ENCODE data around the gene SHANK2. TPM values are rescaled to one million over a fixed set of nuclear protein-coding genes. Genes with fewer than 3 reads are reported as not detected.
A peak's percentile ranks its signal among the peaks of the same experiment; 100 is the strongest.

Gene SHANK2
- polyA plus RNA-seq, result 10 to 100 TPM in 1 of 4 donors, 1 to 10 TPM in 3; 2.2 to 15.3 (median 3.8) TPM
- long read RNA-seq, donor 1, full-length matches to known transcripts, result 11 of 16 reads
- long read RNA-seq, donor 1, partial matches to known transcripts, result 5 of 16 reads
- long read RNA-seq, donor 1, other reads (novel, unspliced or antisense), result 0 of 16 reads
- long read RNA-seq, donor 2, full-length matches to known transcripts, result 3 of 3 reads
- long read RNA-seq, donor 2, partial matches to known transcripts, result 0 of 3 reads
- long read RNA-seq, donor 2, other reads (novel, unspliced or antisense), result 0 of 3 reads
- long read RNA-seq, donor 3, full-length matches to known transcripts, result 9 of 9 reads
- long read RNA-seq, donor 3, partial matches to known transcripts, result 0 of 9 reads
- long read RNA-seq, donor 3, other reads (novel, unspliced or antisense), result 0 of 9 reads
- long read RNA-seq, donor 4, full-length matches to known transcripts, result 1 of 1 reads
- long read RNA-seq, donor 4, partial matches to known transcripts, result 0 of 1 reads
- long read RNA-seq, donor 4, other reads (novel, unspliced or antisense), result 0 of 1 reads
- long read RNA-seq, donor 5, full-length matches to known transcripts, result 3 of 3 reads
- long read RNA-seq, donor 5, partial matches to known transcripts, result 0 of 3 reads
- long read RNA-seq, donor 5, other reads (novel, unspliced or antisense), result 0 of 3 reads
- long read RNA-seq, donor 6, full-length matches to known transcripts, result 1 of 1 reads
- long read RNA-seq, donor 6, partial matches to known transcripts, result 0 of 1 reads
- long read RNA-seq, donor 6, other reads (novel, unspliced or antisense), result 0 of 1 reads
- long read RNA-seq, donor 7, result 0 reads
- long read RNA-seq, donor 8, result 0 reads
- long read RNA-seq, donor 9, full-length matches to known transcripts, result 3 of 3 reads
- long read RNA-seq, donor 9, partial matches to known transcripts, result 0 of 3 reads
- long read RNA-seq, donor 9, other reads (novel, unspliced or antisense), result 0 of 3 reads
- long read RNA-seq, donor 10, full-length matches to known transcripts, result 9 of 9 reads
- long read RNA-seq, donor 10, partial matches to known transcripts, result 0 of 9 reads
- long read RNA-seq, donor 10, other reads (novel, unspliced or antisense), result 0 of 9 reads

DNA sequence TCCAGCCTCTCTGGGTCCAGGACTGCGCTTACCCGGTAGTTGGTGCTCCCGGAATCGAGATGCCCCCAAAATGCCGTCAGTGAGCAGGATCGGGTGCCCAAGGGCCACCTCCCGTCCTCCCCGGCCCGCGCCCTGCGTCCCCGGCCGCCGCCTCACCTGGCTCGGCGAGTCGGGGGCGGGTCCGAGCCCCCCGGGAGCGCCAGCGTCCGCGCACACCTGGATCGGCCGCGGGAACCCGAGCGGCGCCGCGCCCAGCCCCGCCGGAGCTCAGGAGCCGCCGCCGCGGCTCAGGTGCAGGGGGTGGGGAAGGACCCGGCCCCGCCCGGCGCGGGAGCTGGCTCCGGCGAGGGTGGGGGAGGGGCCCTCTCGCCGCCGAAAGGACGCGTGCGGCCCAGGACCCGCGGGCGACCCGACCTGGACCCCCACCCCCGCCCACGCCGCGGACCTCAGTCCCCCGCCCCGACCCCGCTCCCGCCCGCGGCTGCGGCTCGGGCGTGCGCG, at the start of gene SHANK2:
Gene SHANK2, minus strand, starts transcription at position 309 of the 501 bp plus-strand sequence. CDS start 105,251 bp downstream, outside the sequence.
- Histone ChIP-seq H3K27me3 (ENCODE audit: control insufficient read depth in 3 of 3, insufficient read depth in 3 of 3, low read length in 3 of 3) (peaks cover 0 to 6% (median 5%) of the 10 kb centered on the region in 3 donors), H3K27ac (ENCODE audit: low read depth in 1 of 3, low read length in 2 of 3) (peak within 1 kb of the TSS; percentile 74 to 92 (median 76)), H3K9me3 (ENCODE audit: control insufficient read depth in 2 of 2, insufficient read depth in 1 of 2, low read depth in 1 of 2, low read length in 1 of 2) (no peaks in the 10 kb centered on the region), H3K36me3 (ENCODE audit: control insufficient read depth in 3 of 3, insufficient read depth in 2 of 3, low read depth in 1 of 3, low read length in 3 of 3) (peaks cover 0 to 16% (median 0%) of the 10 kb centered on the region in 3 donors), H3K4me3 (ENCODE audit: low read depth in 1 of 3, low read length in 3 of 3) (peak within 1 kb of the TSS; percentile 56 to 80 (median 80)), H3K4me1 (ENCODE audit: control insufficient read depth in 3 of 3, insufficient read depth in 2 of 3, low read depth in 1 of 3, low read length in 2 of 3) (peaks cover 0 to 22% (median 0%) of the 10 kb centered on the region in 3 donors)
- FAIRE-seq (no peak), DNase-seq (peak; percentile 69 to 81)
- 1 to 2% (median 1%) methylated on average over 14 to 70 of the region's 70 CpGs for WGBS, 3 donors

GRCh38 chr11:71301858-71302533, 49.6 kb upstream of the SHANK2 start:
- Histone ChIP-seq H3K27me3 (ENCODE audit: control insufficient read depth in 3 of 3, insufficient read depth in 3 of 3, low read length in 3 of 3) (peaks cover 0 to 4% (median 0%) of the 10 kb centered on the region in 3 donors), H3K36me3 (ENCODE audit: control insufficient read depth in 3 of 3, insufficient read depth in 2 of 3, low read depth in 1 of 3, low read length in 3 of 3) (no peaks in the 10 kb centered on the region), H3K27ac (ENCODE audit: low read depth in 1 of 3, low read length in 2 of 3) (no peak overlapping the region), H3K4me1 (ENCODE audit: control insufficient read depth in 3 of 3, insufficient read depth in 2 of 3, low read depth in 1 of 3, low read length in 2 of 3) (no peaks in the 10 kb centered on the region), H3K9me3 (ENCODE audit: control insufficient read depth in 2 of 2, insufficient read depth in 1 of 2, low read depth in 1 of 2, low read length in 1 of 2) (no peaks in the 10 kb centered on the region), H3K4me3 (ENCODE audit: low read depth in 1 of 3, low read length in 3 of 3) (no peak overlapping the region)
- DNase-seq, result no peak
- no peak for FAIRE-seq
- 61 to 70% (median 67%) methylated on average over 17 of the region's 17 CpGs for WGBS, 3 donors

GRCh38 chr11:71301046-71301857, 48.9 kb upstream of the SHANK2 start:
- no peak for DNase-seq
- WGBS, 3 donors, result 86% methylated on average over 19 of the region's 19 CpGs

DNA sequence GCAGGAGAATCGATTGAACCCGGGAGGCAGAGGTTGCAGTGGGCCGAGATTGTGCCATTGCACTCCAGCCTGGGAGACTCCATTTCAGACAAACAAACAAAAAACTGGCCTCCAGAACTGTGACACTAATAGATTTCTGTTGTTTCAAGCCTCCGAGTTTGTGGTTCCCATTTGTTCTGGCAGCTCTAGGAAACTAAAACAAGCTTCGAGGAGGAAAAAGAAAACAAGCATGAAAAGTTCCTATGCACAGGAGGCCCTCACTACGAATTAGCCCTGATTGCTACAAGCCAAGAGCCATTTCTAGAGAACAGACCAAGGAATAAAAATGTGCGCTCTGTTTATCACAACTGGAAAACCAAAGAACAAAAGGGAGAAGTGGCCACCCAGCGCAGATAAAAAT, 47.8 kb upstream of the SHANK2 start:
- no peak overlapping the region for H3K27ac ChIP-seq (ENCODE audit: low read depth in 1 of 3, low read length in 2 of 3)
- H3K4me1 ChIP-seq (ENCODE audit: control insufficient read depth in 3 of 3, insufficient read depth in 2 of 3, low read depth in 1 of 3, low read length in 2 of 3), result no peaks in the 10 kb centered on the region
- peaks cover 0 to 4% (median 0%) of the 10 kb centered on the region in 3 donors for H3K27me3 ChIP-seq (ENCODE audit: control insufficient read depth in 3 of 3, insufficient read depth in 3 of 3, low read length in 3 of 3)
- WGBS, 3 donors, result 73 to 90% (median 82%) methylated on average over 8 of the region's 8 CpGs
- FAIRE-seq (no peak), DNase-seq (no peak)
- no peaks in the 10 kb centered on the region for H3K9me3 ChIP-seq (ENCODE audit: control insufficient read depth in 2 of 2, insufficient read depth in 1 of 2, low read depth in 1 of 2, low read length in 1 of 2)
- no peaks in the 10 kb centered on the region for H3K36me3 ChIP-seq (ENCODE audit: control insufficient read depth in 3 of 3, insufficient read depth in 2 of 3, low read depth in 1 of 3, low read length in 3 of 3)
- H3K4me3 ChIP-seq (ENCODE audit: low read depth in 1 of 3, low read length in 3 of 3), result no peak overlapping the region

More at GRCh38 chr11:71301046-71301857, 48.9 kb upstream of the SHANK2 start:
- no peak overlapping the region for H3K27ac ChIP-seq (ENCODE audit: low read depth in 1 of 3, low read length in 2 of 3)
- peaks cover 0 to 4% (median 0%) of the 10 kb centered on the region in 3 donors for H3K27me3 ChIP-seq (ENCODE audit: control insufficient read depth in 3 of 3, insufficient read depth in 3 of 3, low read length in 3 of 3)
- no peaks in the 10 kb centered on the region for H3K9me3 ChIP-seq (ENCODE audit: control insufficient read depth in 2 of 2, insufficient read depth in 1 of 2, low read depth in 1 of 2, low read length in 1 of 2)
- no peaks in the 10 kb centered on the region for H3K4me1 ChIP-seq (ENCODE audit: control insufficient read depth in 3 of 3, insufficient read depth in 2 of 3, low read depth in 1 of 3, low read length in 2 of 3)
- no peak for FAIRE-seq
- no peak overlapping the region for H3K4me3 ChIP-seq (ENCODE audit: low read depth in 1 of 3, low read length in 3 of 3)
- H3K36me3 ChIP-seq (ENCODE audit: control insufficient read depth in 3 of 3, insufficient read depth in 2 of 3, low read depth in 1 of 3, low read length in 3 of 3), result no peaks in the 10 kb centered on the region

- Histone ChIP-seq H3K36me3 (ENCODE audit: control insufficient read depth in 3 of 3, insufficient read depth in 2 of 3, low read depth in 1 of 3, low read length in 3 of 3) (no peaks in the 10 kb centered on the region), H3K9me3 (ENCODE audit: control insufficient read depth in 2 of 2, insufficient read depth in 1 of 2, low read depth in 1 of 2, low read length in 1 of 2) (no peaks in the 10 kb centered on the region), H3K27ac (ENCODE audit: low read depth in 1 of 3, low read length in 2 of 3) (no peak overlapping the region), H3K27me3 (ENCODE audit: control insufficient read depth in 3 of 3, insufficient read depth in 3 of 3, low read length in 3 of 3) (peaks cover 0 to 4% (median 0%) of the 10 kb centered on the region in 3 donors), H3K4me3 (ENCODE audit: low read depth in 1 of 3, low read length in 3 of 3) (no peak overlapping the region), H3K4me1 (ENCODE audit: control insufficient read depth in 3 of 3, insufficient read depth in 2 of 3, low read depth in 1 of 3, low read length in 2 of 3) (no peaks in the 10 kb centered on the region)
- WGBS, 3 donors, result 88 to 91% (median 90%) methylated on average over 14 of the region's 14 CpGs
- no peak for DNase-seq
- FAIRE-seq, result no peak
Observed at GRCh38 chr11:71298761-71299181, 46.4 kb upstream of the SHANK2 start.

- H3K36me3 ChIP-seq (ENCODE audit: control insufficient read depth in 3 of 3, insufficient read depth in 2 of 3, low read depth in 1 of 3, low read length in 3 of 3), result no peaks in the 10 kb centered on the region
- no peaks in the 10 kb centered on the region for H3K4me1 ChIP-seq (ENCODE audit: control insufficient read depth in 3 of 3, insufficient read depth in 2 of 3, low read depth in 1 of 3, low read length in 2 of 3)
- H3K9me3 ChIP-seq (ENCODE audit: control insufficient read depth in 2 of 2, insufficient read depth in 1 of 2, low read depth in 1 of 2, low read length in 1 of 2), result no peaks in the 10 kb centered on the region
- DNase-seq (no peak), FAIRE-seq (no peak)
- 69 to 87% (median 86%) methylated on average over 8 of the region's 8 CpGs for WGBS, 3 donors
- H3K4me3 ChIP-seq (ENCODE audit: low read depth in 1 of 3, low read length in 3 of 3), result no peak overlapping the region
- no peak overlapping the region for H3K27ac ChIP-seq (ENCODE audit: low read depth in 1 of 3, low read length in 2 of 3)
- H3K27me3 ChIP-seq (ENCODE audit: control insufficient read depth in 3 of 3, insufficient read depth in 3 of 3, low read length in 3 of 3), result peaks cover 0 to 4% (median 0%) of the 10 kb centered on the region in 3 donors
Observed at GRCh38 chr11:71298016-71298550, 45.7 kb upstream of the SHANK2 start.
